NCI-H187 treated with DMSO at 0.1 percent for 48 hours (cell line): ENCODE results near the gene PRKD1.

Experiments used
- DNase-seq: peaks from one replicate; lab custom pipeline; 2025; lab: John Stamatoyannopoulos, UW

Gene PRKD1

DNA sequence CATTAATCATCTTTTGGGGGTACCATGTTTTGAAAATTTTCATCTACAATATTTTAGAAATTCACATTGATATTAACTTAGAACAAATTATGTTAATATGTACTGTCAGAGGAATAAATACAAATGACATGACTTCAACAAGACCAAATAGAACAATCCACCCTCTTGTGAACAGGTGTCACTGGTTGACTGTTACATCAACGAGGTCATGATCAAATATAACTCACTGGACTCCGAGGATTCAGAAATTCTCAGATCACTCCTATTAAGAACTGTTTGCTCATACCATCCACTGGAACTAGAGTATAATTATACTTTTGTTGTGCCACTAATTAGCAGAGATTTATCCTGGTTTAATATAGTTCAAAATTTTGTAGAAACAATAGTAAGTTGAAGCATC lies 318.8 kb downstream of the PRKD1 start:
- no peak for DNase-seq

DNA sequence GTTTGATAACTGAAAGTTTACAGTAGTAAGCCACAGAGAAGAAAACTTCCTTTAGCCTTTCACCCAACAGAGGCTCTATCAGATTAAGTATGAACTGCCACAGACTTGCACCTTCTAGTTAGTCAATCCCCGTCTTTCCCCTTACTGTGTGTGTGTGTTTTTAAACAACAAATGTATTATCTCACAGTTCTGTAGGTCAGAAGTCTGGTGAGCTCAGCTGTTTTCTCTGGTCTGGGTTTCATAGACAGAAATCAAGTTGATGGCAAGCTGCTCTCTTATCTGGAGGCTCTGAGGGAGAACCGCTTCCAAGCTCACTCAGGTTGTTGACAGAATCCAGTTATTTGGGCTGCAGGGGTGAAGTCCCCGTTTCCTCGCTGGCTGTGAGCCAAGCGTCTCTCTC lies 320.5 kb downstream of the PRKD1 start:
- DNase-seq: no peak

GRCh38 chr14:29603696-29604095 lies 324.0 kb downstream of the PRKD1 start:
- DNase-seq: no peak

GRCh38 chr14:29601616-29602015 lies 326.0 kb downstream of the PRKD1 start:
- no peak for DNase-seq

DNA sequence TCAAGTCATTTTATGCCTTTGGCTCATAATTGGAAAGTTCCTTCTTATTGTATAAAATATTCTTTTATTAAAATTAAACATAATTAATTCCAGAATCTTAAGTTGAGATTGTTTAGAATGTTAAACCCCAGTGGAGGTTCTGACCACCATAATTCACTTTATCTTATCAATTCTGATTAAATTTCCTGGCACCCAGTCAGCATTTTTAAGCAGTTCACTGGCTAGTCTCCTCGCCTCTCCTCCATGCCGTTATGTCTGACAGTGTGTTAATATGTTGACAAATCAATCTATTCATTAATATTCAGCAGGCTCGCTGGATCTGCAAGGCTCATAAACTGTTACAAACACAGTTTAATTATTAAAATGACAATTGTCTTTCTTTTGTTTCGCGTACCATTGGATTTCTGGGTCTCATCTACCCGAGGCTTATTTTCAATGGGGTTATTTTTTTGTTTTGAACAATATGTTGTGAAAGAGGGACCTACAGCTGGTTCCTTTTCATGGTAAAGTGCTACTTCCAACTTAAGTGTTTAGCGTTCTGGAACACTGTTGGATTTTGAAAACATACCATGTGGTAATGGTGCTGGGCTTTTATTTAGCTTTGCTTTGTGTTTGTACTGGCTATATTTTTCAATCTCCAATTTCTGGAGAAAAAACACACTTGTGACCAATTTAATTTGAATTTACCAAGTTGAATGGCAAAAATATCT lies 339.7 kb downstream of the PRKD1 start:
- DNase-seq: no peak

DNA sequence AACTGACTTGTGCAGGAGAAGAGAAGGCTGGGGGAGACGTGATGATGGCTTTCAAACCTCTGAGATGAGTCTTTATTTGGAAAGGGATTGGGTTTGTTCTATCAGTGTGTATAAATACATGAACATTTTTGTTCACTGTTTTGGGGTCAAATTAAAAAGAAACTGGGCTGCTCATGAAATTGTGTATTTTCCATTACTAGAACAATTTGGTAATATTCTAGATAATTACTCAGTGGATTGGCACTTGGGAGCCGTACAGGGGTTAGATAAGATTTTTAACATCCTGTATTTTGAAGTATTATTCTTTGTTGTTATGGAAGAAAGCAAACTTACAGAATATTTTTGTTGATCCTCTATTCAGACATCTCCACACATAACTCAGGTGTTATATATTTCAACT lies 340.6 kb downstream of the PRKD1 start:
- DNase-seq: no peak

DNA sequence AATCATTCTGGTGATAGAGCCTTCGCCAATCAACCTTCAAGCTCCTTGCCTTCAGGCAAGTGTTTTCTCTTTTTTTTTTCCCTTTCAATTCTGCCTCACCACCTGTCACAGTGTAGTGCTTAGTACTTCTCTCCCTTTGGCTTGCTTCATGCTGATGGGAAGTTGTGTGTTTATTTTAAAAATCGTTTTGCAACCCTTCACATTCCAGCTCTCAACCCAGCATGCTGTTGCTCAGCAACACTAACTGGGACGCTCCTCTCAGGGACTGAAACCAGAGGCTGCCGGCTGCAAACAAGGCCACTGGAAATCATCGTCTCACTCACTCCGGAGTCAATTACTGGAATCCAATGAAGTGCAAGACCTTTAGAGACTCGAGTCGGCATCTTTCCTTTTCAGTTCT lies 342.7 kb downstream of the PRKD1 start:
- peak; percentile 94 for DNase-seq

DNA sequence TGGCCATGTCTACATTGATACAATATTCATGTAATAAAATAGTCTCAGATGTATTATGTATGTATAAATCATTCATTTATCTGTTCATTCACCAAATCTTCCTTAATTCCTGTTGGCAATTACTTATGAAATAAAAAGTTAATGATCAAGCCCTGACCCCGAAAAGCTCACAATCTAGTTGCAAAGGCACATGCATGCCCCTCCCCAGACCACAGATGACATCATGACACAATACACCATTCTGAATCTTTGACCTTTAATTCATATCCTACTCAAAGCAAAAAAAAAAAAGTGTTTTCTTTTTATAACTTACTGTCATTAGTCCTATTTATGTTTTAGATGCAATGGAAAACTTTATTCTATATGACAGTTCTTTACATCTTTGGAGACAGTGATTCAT lies 346.9 kb downstream of the PRKD1 start:
- DNase-seq: no peak

GRCh38 chr14:29579838-29580237 lies 347.8 kb downstream of the PRKD1 start:
- no peak for DNase-seq

DNA sequence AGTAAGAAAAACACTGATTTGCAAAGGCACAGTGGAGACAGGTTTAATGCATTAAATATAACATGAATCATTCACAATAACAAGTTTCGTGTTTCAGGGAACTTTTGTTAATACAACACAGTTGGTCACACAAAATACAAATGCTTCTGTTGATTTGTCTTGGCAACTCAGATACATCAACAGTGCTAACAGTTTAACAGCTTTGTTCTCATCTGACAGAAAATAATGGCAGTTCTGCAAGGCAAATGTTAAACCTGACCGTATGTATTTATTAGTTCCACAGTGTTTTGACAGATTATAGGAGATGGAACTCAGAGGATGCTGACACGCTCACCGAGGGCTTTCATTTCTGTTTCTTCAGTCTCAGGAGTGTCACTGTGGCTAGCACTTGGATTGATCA lies 350.7 kb downstream of the PRKD1 start:
- DNase-seq: no peak

DNA sequence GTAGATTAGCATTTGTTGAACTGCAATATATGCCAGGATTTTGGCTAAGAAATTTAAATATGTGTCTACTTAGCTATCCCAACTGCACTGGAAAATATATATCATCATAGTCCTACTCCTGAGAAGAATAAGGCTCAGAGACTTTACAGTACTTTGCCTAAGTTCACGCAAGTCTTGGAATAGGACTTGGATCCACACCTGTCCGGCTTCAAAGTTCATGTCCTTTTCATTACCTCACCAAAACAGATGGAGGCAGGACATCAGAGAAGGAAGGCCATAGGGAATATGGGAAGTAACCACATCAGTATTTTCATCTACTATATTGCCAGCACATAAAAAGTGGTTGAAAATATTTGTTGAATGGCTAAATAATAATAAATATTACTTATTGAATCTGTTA lies 358.5 kb downstream of the PRKD1 start:
- DNase-seq: no peak

- DNase-seq: no peak
Measured at GRCh38 chr14:29566194-29566593, 361.5 kb downstream of the PRKD1 start.

DNA sequence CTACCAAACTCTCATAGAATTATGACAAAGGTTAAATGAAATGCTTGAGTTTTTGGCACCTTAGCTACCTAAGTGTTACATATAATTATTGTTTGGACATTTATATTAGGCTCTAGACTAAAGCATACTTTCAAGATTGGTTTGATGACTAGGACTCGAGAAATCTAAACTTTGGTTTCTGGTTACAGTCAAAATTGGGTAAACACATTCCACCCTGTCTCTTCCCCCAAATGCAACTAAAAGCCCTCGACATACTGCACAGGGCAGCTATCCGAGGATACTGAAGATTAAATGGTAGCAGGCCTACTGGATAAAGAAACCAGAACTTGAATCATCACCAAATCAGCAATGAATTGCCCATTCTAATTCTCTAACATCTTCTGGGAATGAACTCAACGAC lies 369.1 kb downstream of the PRKD1 start:
- no peak for DNase-seq

GRCh38 chr14:29554335-29554734 lies 373.3 kb downstream of the PRKD1 start:
- no peak for DNase-seq

GRCh38 chr14:29553427-29553826 lies 374.2 kb downstream of the PRKD1 start:
- no peak for DNase-seq

DNA sequence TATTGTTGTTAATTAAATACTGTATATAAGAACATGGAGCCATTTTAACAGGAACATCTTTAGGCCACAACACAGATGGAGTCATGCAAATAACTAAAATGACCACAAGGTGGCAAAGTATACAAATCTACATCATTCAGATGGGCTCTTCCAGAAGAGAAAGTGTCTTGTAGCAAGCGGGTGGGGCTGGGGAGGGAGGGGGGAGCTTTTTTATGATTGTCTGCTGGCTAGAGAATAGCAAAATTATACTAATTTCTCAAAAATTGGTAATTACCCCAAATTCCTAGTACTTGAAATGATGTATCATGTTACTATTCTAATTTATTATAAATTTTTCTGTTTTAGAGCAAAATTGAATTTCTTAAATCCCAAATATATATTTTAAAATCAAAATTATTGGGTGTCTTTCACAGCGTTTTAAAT lies 378.7 kb downstream of the PRKD1 start:
- DNase-seq: peak; percentile 63

DNA sequence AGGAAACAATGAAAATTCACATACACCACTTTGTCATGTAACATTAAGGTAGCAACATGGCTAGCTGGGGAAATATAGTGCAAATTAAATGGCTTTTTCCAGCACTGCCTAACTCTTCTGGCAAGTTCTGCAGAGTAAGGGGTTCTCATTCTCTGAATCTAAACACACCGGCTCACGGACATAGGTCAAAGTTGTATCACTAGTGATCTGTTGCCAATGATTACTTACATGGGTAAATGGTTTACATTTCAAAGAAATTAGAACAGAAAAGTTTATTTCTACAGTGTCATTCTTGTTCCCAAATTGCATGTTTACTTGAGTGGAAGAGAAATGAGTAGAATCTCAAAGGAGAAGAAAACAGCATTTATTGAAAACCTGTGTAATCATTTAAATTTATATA lies 381.9 kb downstream of the PRKD1 start:
- DNase-seq: no peak

GRCh38 chr14:29536886-29537511 lies 390.6 kb downstream of the PRKD1 start:
- DNase-seq: no peak

- DNase-seq: no peak
Measured at GRCh38 chr14:29529418-29529817, 398.2 kb downstream of the PRKD1 start.

GRCh38 chr14:29528889-29529288 lies 398.8 kb downstream of the PRKD1 start:
- peak; percentile 54 for DNase-seq

- DNase-seq: no peak
Measured at GRCh38 chr14:29527286-29527685, 400.4 kb downstream of the PRKD1 start.
